ENCODE measurements around the gene ZNF367.
A peak's percentile ranks its signal among the peaks of the same experiment; 100 is the strongest.

ZNF367 gene

GRCh38 chr9:96418083-96418919 lies at the start of gene ZNF367:
ZNF367 (minus strand) TSS chr9:96418370; CDS start chr9:96418032, 338 bp downstream.
- DNase-seq (ENCODE audit: low read depth) = peak; percentile 82

- no peak for DNase-seq (ENCODE audit: low read depth)
Observed at GRCh38 chr9:96467784-96468183, 49.6 kb upstream of the ZNF367 start.

GRCh38 chr9:96464426-96464825 lies 46.3 kb upstream of the ZNF367 start:
- DNase-seq (ENCODE audit: low read depth) = no peak

GRCh38 chr9:96462541-96462940 lies 44.4 kb upstream of the ZNF367 start:
- no peak for DNase-seq (ENCODE audit: low read depth)

GRCh38 chr9:96461336-96461735 lies 43.2 kb upstream of the ZNF367 start:
- DNase-seq (ENCODE audit: low read depth) = no peak

GRCh38 chr9:96460882-96461281 lies 42.7 kb upstream of the ZNF367 start:
- no peak for DNase-seq (ENCODE audit: low read depth)

- DNase-seq (ENCODE audit: low read depth) = no peak
Observed at GRCh38 chr9:96460470-96460869, 42.3 kb upstream of the ZNF367 start.

- no peak for DNase-seq (ENCODE audit: low read depth)
Observed at GRCh38 chr9:96459268-96460007, 41.3 kb upstream of the ZNF367 start.

GRCh38 chr9:96458226-96458625 lies 40.1 kb upstream of the ZNF367 start:
- DNase-seq (ENCODE audit: low read depth) = no peak

GRCh38 chr9:96457266-96457665 lies 39.1 kb upstream of the ZNF367 start:
- DNase-seq (ENCODE audit: low read depth) = no peak

GRCh38 chr9:96453625-96454024 lies 35.5 kb upstream of the ZNF367 start:
- no peak for DNase-seq (ENCODE audit: low read depth)

GRCh38 chr9:96450613-96451528 lies 32.7 kb upstream of the ZNF367 start:
- DNase-seq (ENCODE audit: low read depth) = no peak

- DNase-seq (ENCODE audit: low read depth) = peak; percentile 90
Observed at GRCh38 chr9:96449845-96450612, 31.9 kb upstream of the ZNF367 start, which contains the start of gene HABP4. HABP4 (plus strand) TSS chr9:96450169; CDS start chr9:96450280, 111 bp downstream.

GRCh38 chr9:96449523-96449844 lies 31.3 kb upstream of the ZNF367 start:
- DNase-seq (ENCODE audit: low read depth) = no peak

- DNase-seq (ENCODE audit: low read depth) = no peak
Observed at GRCh38 chr9:96448546-96449170, 30.5 kb upstream of the ZNF367 start.

GRCh38 chr9:96447406-96447805 lies 29.2 kb upstream of the ZNF367 start:
- DNase-seq (ENCODE audit: low read depth) = no peak

GRCh38 chr9:96442491-96442890 lies 24.3 kb upstream of the ZNF367 start:
- no peak for DNase-seq (ENCODE audit: low read depth)

GRCh38 chr9:96441798-96442445 lies 23.8 kb upstream of the ZNF367 start:
- DNase-seq (ENCODE audit: low read depth) = no peak

- no peak for DNase-seq (ENCODE audit: low read depth)
Observed at GRCh38 chr9:96440671-96441199, 22.6 kb upstream of the ZNF367 start.

GRCh38 chr9:96437454-96437853 lies 19.3 kb upstream of the ZNF367 start:
- DNase-seq (ENCODE audit: low read depth) = no peak

Measured in stimulated activated CD8-positive, alpha-beta memory T cell treated with anti-CD3 and anti-CD28 coated beads, Interleukin-15, amount 100 ng/mL, for 24 hours (primary cell).